Middle frontal gyrus (tissue), 1 donor: ENCODE data around the gene TBP.
A peak's percentile ranks its signal among the peaks of the same experiment; 100 is the strongest.
"Not testable (repeated sequence)": the region's sequence is repeated elsewhere in the genome, so short reads cannot be mapped to it uniquely, and the experiment has no call there.

ENCODE experiments used
- DNase-seq: peaks from one replicate; pipeline ENCODE4 v3.0.0-alpha.2; 2015; ENCODE audit warnings: low spot score; ENCODE audit errors: extremely low spot score

The TBP gene

DNA sequence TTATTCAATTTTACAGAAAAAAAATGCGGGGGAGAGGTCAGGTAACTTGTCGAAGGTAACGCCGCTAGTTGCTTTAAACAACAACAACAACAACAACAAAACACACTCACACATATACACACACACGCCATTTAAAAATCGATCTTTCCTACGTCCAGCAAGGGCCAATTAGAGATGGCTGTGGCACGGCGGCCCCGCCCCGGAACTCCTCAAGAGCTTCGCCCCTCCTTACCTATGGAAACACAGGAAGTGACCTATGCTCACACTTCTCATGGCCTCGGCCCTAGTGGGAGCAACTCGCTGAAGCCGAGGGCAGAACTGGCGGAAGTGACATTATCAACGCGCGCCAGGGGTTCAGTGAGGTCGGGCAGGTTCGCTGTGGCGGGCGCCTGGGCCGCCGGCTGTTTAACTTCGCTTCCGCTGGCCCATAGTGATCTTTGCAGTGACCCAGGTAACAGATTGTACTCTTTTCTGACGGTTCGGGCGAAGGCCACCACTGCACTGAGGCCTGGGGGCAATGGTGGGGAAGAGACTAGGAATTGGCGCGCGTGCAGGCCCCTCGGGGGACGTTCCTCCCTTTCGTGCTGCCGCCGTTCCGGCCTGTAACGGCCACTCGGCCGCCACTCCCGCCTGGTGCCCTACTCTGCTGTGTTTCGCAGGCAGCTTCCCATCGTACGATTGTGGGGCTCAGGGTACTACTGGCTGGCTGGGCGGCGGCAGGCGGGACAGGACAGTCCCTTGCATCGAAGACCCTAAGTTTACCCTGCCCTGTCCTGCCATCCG, at the start of gene TBP:
Gene TBP (plus strand): TSS at position 357 of the 783 bp plus-strand sequence. CDS start 2,661 bp downstream, outside the sequence.
- DNase-seq: peak; percentile 98

GRCh38 chr6:170504479-170504878, 49.7 kb upstream of the TBP start:
- DNase-seq: no peak

DNA sequence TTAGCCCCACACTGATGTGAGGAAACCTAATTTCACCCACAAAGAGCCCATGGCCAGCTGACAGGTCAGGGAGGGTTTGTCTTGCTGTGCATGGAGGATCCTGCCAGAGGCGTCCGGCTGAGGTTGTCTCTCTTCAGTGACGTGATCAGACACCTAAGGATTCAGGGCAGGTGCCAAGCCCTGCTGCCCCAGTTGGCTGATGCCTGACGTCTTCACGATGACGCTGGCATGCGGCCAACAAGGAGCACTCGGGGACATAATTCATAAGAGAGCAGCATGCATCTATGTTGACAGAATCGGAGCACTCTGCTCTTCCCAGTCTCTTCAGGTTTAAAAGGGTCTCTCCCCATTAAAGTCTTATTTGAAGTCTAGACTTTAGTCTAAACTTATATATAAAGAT, 48.9 kb upstream of the TBP start:
- no peak for DNase-seq

- no peak for DNase-seq
Observed at GRCh38 chr6:170506446-170506845, 47.7 kb upstream of the TBP start.

DNA sequence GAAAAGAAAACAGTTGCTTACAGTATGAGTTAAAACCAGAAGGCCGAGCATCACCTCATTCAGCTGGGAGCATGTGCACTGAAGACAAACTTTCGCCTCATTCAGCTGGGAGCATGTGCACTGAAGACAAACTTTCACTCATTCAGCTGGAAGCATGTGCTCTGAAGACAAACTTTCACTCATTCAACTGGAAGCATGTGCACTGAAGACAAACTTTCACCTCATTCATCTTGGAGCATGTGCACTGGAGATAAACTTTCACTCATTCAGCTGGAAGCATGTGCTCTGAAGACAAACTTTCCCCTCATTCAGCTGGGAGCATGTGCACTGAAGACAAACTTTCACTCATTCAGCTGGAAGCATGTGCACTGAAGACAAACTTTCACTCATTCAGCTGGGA, 46.4 kb upstream of the TBP start:
- DNase-seq: not testable (repeated sequence)

GRCh38 chr6:170508275-170508674, 45.9 kb upstream of the TBP start:
- DNase-seq: not testable (repeated sequence)

DNA sequence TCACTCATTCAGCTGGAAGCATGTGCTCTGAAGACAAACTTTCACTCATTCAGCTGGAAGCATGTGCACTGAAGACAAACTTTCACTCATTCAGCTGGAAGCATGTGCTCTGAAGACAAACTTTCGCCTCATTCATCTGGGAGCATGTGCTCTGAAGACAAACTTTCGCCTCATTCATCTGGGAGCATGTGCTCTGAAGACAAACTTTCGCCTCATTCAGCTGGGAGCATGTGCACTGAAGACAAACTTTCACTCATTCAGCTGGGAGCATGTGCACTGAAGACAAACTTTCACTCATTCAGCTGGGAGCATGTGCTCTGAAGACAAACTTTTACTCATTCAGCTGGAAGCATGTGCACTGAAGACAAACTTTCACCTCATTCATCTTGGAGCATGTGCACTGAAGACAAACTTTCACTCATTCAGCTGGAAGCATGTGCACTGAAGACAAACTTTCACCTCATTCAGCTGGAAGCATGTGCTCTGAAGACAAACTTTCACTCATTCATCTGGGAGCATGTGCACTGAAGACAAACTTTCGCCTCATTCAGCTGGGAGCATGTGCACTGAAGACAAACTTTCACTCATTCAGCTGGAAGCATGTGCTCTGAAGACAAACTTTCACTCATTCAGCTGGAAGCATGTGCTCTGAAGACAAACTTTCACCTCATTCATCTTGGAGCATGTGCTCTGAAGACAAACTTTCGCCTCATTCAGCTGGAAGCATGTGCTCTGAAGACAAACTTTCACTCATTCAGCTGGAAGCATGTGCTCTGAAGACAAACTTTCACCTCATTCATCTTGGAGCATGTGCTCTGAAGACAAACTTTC, 45.1 kb upstream of the TBP start:
- DNase-seq: not testable (repeated sequence)

- no peak for DNase-seq
Observed at GRCh38 chr6:170509723-170510018, 44.5 kb upstream of the TBP start.

- DNase-seq: no peak
Observed at GRCh38 chr6:170510631-170511030, 43.5 kb upstream of the TBP start.

GRCh38 chr6:170512249-170512648, 41.9 kb upstream of the TBP start:
- no peak for DNase-seq

- no peak for DNase-seq
Observed at GRCh38 chr6:170514908-170515307, 39.3 kb upstream of the TBP start.

DNA sequence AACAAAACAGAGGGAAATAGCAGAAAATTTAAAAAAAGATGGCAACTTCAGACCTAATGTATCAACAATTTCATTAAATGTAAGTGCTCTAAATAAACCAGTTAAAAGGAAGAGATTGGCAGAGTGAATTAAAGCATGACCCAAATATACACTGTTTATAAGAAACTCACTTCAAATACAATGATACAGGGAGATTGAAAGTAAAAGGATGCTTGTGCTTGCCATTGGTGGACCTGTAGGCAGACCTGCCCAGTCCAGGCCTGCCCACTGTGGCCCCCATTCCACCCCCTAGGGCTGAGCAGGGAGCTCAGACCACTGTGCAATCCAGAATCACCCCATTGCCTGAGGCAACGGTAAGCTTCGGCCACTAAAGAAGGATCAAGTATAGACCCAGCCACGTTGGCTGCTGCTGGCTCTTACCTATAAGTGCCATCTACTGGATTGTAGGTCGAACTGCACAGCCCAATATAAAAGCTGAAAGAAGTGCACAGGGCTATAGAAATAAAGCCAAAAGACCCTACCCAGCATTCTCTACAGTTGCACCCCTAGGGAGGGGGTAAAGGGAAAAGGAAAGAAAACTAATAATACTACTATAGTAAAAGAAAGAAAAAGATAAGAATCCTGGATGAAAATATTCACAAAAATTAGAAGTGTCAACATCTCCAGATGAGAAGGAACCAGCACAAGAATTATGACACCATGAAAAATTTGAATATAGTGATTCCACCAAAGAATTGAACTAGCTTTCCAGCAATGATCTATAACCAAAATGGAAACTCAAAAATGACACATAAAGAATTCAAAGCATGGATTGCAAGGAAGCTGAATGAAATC, 37.2 kb upstream of the TBP start:
- no peak for DNase-seq

DNA sequence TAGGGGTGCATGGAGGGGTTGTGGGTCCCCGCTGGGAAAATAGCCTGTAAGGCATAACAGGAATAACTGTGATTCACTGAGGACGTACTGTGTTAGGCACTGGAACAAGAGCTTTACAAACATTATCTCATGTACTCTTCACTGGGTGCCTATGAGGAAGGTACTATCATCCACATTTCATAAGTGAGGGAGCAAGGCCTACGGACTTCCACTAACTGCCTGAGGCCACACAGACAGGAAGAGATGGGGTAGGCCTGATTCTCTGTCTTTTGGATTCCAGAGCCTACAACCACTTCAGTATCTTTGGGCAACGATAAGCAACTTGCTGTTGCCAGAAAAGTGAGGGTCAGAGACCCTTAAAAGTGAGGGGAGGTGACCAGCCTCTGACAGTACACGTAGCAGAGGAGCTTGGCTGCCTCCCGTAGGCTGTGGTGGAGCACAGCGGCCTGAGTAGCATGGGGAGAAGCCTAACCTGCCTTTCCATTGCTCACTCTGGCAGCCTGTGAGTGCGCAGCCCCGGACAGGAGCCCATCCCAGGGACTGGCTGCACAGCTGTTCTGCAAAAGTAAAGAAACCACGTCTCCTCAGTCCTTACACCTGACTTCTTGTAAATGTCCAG, 31.5 kb upstream of the TBP start:
- no peak for DNase-seq

DNA sequence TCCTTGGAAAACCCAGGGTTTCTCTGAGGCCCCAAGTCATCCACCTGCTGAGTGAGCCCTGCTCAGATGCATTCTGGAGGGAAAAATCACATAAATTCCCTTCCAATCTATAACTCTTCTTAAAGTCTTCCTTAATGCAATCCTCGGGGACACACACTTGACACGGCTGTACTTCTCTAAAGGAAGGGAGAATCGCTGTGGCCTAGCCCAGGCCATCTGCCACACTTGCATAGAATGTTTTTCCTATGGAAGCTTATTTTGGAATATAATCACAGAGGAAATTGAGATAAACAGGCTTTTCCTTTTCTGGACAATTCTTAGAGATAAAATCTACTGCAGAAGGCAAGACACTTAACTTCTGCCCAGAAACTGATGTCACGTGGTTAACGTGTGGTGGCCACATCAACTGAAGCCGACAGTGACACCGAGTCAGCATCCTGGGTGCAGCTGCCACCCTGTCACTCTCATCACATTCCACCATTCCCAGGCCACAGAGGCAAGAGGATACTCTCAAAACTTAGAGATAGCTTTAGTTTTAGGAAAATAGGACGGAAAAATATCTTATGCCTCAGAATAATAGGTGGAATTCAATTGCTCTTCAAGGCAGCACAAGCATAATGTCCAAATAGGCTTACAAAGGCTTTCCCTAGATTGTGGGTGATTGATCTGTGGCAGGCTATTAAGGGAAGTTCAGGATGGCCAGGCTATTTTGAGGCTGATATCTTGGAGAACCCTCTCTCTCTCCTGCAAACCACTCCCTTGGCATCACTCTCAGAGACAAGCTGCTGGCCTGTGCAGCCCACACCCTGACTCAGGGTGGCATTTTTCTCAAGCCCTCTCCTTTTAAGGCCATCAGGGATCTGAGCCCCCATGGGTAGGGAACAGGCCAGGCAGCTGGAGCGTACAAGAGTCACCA, 30.7 kb upstream of the TBP start:
- no peak for DNase-seq

DNA sequence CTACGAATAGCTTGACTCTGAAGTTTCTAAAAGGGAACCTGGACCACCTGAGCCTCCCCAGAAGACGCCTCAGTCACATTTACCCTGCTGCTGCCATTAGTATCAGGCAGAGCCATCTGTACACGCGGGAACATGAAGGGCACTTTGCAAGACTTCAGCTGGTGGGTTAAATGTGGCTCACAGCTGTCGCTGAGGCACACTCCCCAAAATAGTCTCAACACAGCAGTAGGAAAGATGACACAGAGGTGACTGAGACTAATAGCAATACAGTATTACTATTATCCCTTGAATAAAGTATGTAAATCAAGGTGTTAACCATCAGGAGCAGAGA, 30.0 kb upstream of the TBP start:
- no peak for DNase-seq

- DNase-seq: no peak
Observed at GRCh38 chr6:170525795-170526194, 28.4 kb upstream of the TBP start.

DNA sequence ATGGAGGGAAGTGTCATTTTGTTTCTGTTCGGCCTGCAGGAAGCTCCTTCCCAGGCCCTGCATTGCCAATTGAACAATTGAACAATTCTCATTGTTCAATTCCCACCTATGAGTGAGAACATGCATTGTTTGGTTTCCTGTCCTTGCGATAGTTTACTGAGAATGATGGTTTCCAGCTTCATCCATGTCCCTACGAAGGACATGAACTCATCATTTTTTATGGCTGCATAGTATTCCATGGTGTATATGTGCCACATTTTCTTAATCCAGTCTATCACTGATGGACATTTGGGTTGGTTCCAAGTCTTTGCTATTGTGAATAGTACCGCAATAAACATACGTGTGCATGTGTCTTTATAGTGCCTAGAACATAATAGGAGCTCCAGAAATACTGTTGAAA, 26.2 kb upstream of the TBP start:
- not testable (repeated sequence) for DNase-seq

DNA sequence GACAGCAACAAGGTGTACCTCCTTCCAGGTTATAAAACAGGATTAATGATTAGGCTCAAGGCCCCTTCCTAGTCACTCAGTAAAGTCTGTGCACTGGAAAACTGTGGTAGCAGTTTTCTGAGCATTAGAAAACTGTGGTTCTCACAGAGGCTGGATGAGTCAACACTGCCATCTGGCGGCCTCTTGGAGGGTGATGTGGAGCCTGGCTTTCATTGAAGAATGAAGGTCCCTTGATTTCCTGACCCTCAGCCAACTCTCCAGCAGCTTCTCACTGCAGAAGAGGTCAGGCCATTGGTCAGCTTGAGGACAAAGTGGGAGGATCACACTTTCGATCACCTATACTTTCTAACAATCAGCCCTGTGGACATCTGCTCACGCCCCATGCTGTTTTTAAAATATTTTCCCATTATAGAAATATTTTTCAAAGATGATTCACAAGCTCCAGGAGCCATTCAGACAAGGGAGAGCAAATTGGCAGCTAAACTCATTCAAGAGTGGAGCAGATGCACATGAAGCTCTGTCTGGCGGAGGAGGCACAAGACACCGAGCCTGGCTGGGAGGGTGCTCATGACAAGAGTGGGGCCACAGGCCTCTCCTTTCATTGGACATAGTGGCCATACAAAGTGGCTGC, 24.2 kb upstream of the TBP start:
- DNase-seq: peak; percentile 81

GRCh38 chr6:170532867-170533488, 21.2 kb upstream of the TBP start:
- DNase-seq: no peak

- DNase-seq: no peak
Observed at GRCh38 chr6:170533792-170534191, 20.4 kb upstream of the TBP start.
